MCF 10A (cell line): ENCODE results near the gene ZNF608. TPM values are rescaled to one million over a fixed set of nuclear protein-coding genes. Genes with fewer than 3 reads are reported as not detected.

Experiments
- BruUV-seq: library from RNA; stranded (reverse); fragments of 400-500 nt; replicated peaks from 2 replicates; lab custom pipeline; 2021; lab: Mats Ljungman, UMichigan
- CTCF ChIA-PET: fragments of 300-600 bp; sonication (Branson Sonifier 250); formaldehyde crosslinking; extraction: SDS; loops from one replicate; lab custom pipeline; 2021; ENCODE audit warnings: antibody characterized with exemption, inconsistent platforms; lab: Yijun Ruan, JAX
- POLR2A ChIA-PET: fragments of 300-600, 350-650 bp; sonication (Branson Sonifier 250); formaldehyde crosslinking; extraction: SDS; loops from one replicate; lab custom pipeline; 2020; ENCODE audit warnings: antibody characterized with exemption, inconsistent platforms; lab: Yijun Ruan, JAX
- DNase-seq: peaks from one replicate; pipeline ENCODE4 v3.0.0-alpha.2; 2018; ENCODE audit not compliant: unreplicated experiment
- H3K27ac Mint-ChIP-seq: one replicate; pipeline ENCODE4 v1.8.0; 2022; ENCODE audit warnings: mild to moderate bottlenecking, low read depth, mixed read lengths; ENCODE audit not compliant: unreplicated experiment
- H3K27me3 Mint-ChIP-seq: one replicate; pipeline ENCODE4 v1.8.0; 2022; ENCODE audit warnings: mixed read lengths; ENCODE audit not compliant: insufficient read depth, unreplicated experiment
- H3K36me3 Mint-ChIP-seq: one replicate; pipeline ENCODE4 v1.8.0; 2022; ENCODE audit warnings: mild to moderate bottlenecking, moderate library complexity, mixed read lengths; ENCODE audit not compliant: insufficient read depth, unreplicated experiment
- H3K4me1 Mint-ChIP-seq: one replicate; pipeline ENCODE4 v1.8.0; 2022; ENCODE audit warnings: mixed read lengths; ENCODE audit not compliant: insufficient read depth, unreplicated experiment
- H3K4me3 Mint-ChIP-seq: one replicate; pipeline ENCODE4 v1.8.0; 2022; ENCODE audit warnings: mild to moderate bottlenecking, moderate library complexity, mixed read lengths; ENCODE audit not compliant: unreplicated experiment
- H3K9me3 Mint-ChIP-seq: one replicate; pipeline ENCODE4 v1.8.0; 2022; ENCODE audit warnings: mixed read lengths; ENCODE audit not compliant: unreplicated experiment
- intact Hi-C: fragments of 100-400 bp; cut with micrococcal nuclease; formaldehyde crosslinking; loops from 2 replicates; pipeline ENCODE4 v1.14.1; 2022
- total RNA-seq: library from RNA; stranded (reverse); gene quantifications from 2 replicates; pipeline ENCODE4 v1.2.3, GENCODE V29; 2022
- TF ChIP-seq, protein P1 (sequence below): fragments of 200-600 bp; IDR thresholded peaks from one replicate; pipeline ENCODE4 v1.8.0; 2022; ENCODE audit warnings: antibody characterized with exemption, mild to moderate bottlenecking; ENCODE audit not compliant: unreplicated experiment

ZNF608 gene
- total RNA-seq, 1 experiment from 2014 or later: 8.4 TPM

DNA sequence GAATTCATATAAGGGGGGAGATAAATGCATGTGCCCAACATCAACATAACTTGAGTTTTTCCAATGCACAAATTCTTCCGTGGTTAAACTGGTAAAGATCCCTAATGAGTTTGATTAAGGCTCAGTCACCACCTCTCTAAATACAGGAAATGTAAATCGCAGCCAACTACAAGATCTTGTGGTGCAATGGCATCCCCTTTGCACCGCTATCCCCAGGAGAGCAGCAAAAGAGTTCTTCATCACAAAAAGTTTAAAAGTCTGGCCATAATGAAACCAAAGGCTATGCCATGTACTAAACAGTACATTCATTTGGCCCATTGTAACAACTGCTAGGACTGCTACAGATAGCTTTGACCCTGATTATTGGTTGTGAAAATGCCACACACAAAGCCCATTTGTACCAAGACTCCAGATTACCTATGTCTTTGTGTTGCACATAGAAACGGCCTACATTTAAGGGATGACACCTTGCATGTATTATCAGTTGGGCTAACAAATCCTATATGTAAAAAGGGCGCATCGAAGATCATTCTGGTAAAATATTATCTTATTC lies 44.5 kb downstream of the ZNF608 start:
- TF ChIP-seq, protein P1, sequence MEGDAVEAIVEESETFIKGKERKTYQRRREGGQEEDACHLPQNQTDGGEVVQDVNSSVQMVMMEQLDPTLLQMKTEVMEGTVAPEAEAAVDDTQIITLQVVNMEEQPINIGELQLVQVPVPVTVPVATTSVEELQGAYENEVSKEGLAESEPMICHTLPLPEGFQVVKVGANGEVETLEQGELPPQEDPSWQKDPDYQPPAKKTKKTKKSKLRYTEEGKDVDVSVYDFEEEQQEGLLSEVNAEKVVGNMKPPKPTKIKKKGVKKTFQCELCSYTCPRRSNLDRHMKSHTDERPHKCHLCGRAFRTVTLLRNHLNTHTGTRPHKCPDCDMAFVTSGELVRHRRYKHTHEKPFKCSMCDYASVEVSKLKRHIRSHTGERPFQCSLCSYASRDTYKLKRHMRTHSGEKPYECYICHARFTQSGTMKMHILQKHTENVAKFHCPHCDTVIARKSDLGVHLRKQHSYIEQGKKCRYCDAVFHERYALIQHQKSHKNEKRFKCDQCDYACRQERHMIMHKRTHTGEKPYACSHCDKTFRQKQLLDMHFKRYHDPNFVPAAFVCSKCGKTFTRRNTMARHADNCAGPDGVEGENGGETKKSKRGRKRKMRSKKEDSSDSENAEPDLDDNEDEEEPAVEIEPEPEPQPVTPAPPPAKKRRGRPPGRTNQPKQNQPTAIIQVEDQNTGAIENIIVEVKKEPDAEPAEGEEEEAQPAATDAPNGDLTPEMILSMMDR: no peak
- POLR2A ChIA-PET: interaction anchor here (0.9 kb wide), 1 partner anchor 8 kb away, joined by 4 read pairs; no protein-coding TSS in a partner anchor
- Mint-ChIP-seq H3K27me3 (no peaks in the 10 kb centered on the region), H3K36me3 (peaks cover 9% of the 10 kb centered on the region), H3K4me1 (no peaks in the 10 kb centered on the region), H3K27ac (no peak overlapping the region), H3K9me3 (no peaks in the 10 kb centered on the region), H3K4me3 (no peak overlapping the region)
- DNase-seq: no peak
- BruUV-seq: no TSS peak
- CTCF ChIA-PET: no interaction called here
- intact Hi-C loops: no loop called here

DNA sequence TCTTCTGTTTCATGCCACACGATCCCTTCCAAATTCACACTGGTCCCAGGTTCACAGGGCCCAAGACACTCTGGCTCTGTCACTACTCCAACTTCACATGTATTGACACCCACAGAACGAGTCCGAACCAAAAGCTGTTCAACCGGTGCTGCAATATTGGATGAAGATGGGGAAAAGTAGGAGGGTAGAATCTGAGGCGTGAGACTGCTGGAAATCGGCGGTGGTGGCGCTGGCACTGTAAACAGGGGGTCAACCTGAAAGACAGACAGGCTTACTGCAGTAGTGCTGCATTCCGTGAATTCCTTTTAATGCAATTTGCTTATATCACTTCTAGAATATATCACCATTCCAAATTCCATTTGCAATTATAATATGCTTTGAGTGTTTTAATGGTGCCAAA lies 45.4 kb downstream of the ZNF608 start:
- Mint-ChIP-seq H3K9me3 (no peaks in the 10 kb centered on the region), H3K4me1 (no peaks in the 10 kb centered on the region), H3K27me3 (no peaks in the 10 kb centered on the region), H3K36me3 (peaks cover 9% of the 10 kb centered on the region), H3K27ac (no peak overlapping the region), H3K4me3 (no peak overlapping the region)
- ChIA-PET POLR2A (interaction anchor here (0.9 kb wide), 1 partner anchor 9 kb away, joined by 4 read pairs; no protein-coding TSS in a partner anchor), CTCF (no interaction called here)
- TF ChIP-seq, protein P1: no peak
- no TSS peak for BruUV-seq
- intact Hi-C loops: no loop called here
- DNase-seq: no peak

DNA sequence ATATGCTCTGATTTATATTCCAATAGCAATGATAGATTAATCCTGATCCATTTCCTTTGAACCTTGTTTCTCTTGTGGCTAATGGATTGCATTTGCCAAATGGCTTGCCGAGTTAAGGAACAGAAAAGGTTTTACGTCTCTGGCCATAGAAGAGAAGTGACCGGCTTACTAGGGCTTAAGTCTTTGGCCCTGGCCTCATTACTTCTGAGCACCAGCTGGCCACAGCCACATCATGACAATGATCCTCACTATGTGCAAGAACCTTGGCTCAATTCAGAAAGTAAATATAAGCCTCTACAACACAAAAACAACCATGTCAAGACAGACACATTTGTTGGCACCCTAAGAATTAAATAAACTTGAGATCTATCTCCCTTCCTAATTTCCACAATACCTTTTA lies 46.1 kb downstream of the ZNF608 start:
- H3K9me3 Mint-ChIP-seq: no peaks in the 10 kb centered on the region
- no peak overlapping the region for H3K4me3 Mint-ChIP-seq
- H3K4me1 Mint-ChIP-seq: no peaks in the 10 kb centered on the region
- no peaks in the 10 kb centered on the region for H3K27me3 Mint-ChIP-seq
- CTCF ChIA-PET: no interaction called here
- POLR2A ChIA-PET: no interaction called here
- H3K27ac Mint-ChIP-seq: no peak overlapping the region
- intact Hi-C loops: no loop called here
- DNase-seq: no peak
- TF ChIP-seq, protein P1: no peak
- H3K36me3 Mint-ChIP-seq: peaks cover 9% of the 10 kb centered on the region
- no TSS peak for BruUV-seq

DNA sequence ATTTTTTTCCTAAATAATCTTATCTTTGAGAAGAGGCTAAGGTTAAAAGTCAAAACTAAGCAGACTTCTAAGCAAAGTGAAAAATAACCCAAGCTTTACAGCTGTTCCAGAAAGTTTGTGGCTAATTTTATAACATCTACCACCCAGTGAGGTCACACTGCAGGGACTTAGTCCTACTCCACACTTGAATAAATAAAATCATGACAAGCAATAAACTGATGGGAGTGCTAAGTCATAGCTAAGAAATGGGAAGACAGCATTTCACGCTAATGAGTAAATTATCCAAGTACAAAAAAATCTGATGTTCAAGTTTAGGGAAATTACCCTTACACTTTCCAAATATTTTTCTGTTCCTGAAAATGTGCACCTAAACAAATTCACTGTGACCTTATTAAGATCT lies 47.7 kb downstream of the ZNF608 start:
- DNase-seq: no peak
- Mint-ChIP-seq H3K4me3 (no peak overlapping the region), H3K27me3 (no peaks in the 10 kb centered on the region), H3K4me1 (no peaks in the 10 kb centered on the region), H3K36me3 (peaks cover 9% of the 10 kb centered on the region), H3K27ac (no peak overlapping the region), H3K9me3 (no peaks in the 10 kb centered on the region)
- intact Hi-C loops: no loop called here
- TF ChIP-seq, protein P1: no peak
- no TSS peak for BruUV-seq
- POLR2A ChIA-PET: interaction anchor here (1.2 to 1.3 kb wide), 4 partner anchors 9 to 55 kb away, joined by 3 to 5 read pairs (median 3); no protein-coding TSS in a partner anchor
- CTCF ChIA-PET: interaction anchor here (0.6 to 0.8 kb wide), 5 partner anchors 7 to 297 kb away, joined by 3 to 4 read pairs (median 3); no protein-coding TSS in a partner anchor
